22Rv1 (cell line): ENCODE results near the gene PLXNA4.

Experiments
- ZFX ChIP-seq: fragments of 450-650 bp; IDR thresholded peaks from 2 replicates; pipeline ENCODE4 v1.6.1; 2017; ENCODE audit warnings: antibody characterized with exemption, borderline replicate concordance
- TF ChIP-seq, protein P1 (sequence below): fragments of 450-650 bp; IDR thresholded peaks from 2 replicates; pipeline ENCODE4 v1.5.1; 2017; ENCODE audit warnings: mild to moderate bottlenecking

- TF ChIP-seq, protein P1, sequence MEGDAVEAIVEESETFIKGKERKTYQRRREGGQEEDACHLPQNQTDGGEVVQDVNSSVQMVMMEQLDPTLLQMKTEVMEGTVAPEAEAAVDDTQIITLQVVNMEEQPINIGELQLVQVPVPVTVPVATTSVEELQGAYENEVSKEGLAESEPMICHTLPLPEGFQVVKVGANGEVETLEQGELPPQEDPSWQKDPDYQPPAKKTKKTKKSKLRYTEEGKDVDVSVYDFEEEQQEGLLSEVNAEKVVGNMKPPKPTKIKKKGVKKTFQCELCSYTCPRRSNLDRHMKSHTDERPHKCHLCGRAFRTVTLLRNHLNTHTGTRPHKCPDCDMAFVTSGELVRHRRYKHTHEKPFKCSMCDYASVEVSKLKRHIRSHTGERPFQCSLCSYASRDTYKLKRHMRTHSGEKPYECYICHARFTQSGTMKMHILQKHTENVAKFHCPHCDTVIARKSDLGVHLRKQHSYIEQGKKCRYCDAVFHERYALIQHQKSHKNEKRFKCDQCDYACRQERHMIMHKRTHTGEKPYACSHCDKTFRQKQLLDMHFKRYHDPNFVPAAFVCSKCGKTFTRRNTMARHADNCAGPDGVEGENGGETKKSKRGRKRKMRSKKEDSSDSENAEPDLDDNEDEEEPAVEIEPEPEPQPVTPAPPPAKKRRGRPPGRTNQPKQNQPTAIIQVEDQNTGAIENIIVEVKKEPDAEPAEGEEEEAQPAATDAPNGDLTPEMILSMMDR, result no peak
- TF ChIP-seq ZFX, result no peak
Measured at GRCh38 chr7:132437730-132438129, 138.5 kb downstream of the PLXNA4 start.
